CD4-positive, alpha-beta T cell treated with Interleukin-4 for 1 hour (primary cell): Measurements from ENCODE around the gene CDS2.

ENCODE experiments used
- DNase-seq, 2 donors: peaks; one replicate each; pipeline ENCODE4 v3.0.0-alpha.2; 2020 to 2022

The CDS2 gene

GRCh38 chr20:5182615-5183254 is 55.9 kb downstream of the CDS2 start:
- DNase-seq, result no peak

- DNase-seq, result no peak
Observed at GRCh38 chr20:5183731-5184474, 57.1 kb downstream of the CDS2 start.

GRCh38 chr20:5184684-5185083 is 57.9 kb downstream of the CDS2 start:
- no peak for DNase-seq

- no peak for DNase-seq
Observed at GRCh38 chr20:5187122-5187521, 60.3 kb downstream of the CDS2 start.

GRCh38 chr20:5188736-5189135 is 61.9 kb downstream of the CDS2 start:
- DNase-seq, result no peak

- DNase-seq, result no peak
Observed at GRCh38 chr20:5189917-5190316, 63.1 kb downstream of the CDS2 start.

- DNase-seq, result no peak
Observed at GRCh38 chr20:5190444-5190843, 63.6 kb downstream of the CDS2 start.

GRCh38 chr20:5191829-5192569 is 65.2 kb downstream of the CDS2 start:
- DNase-seq, result peak; percentile 53 to 73

- no peak for DNase-seq
Observed at GRCh38 chr20:5192570-5193431, 66.0 kb downstream of the CDS2 start.

GRCh38 chr20:5195655-5196054 is 68.8 kb downstream of the CDS2 start:
- DNase-seq, result no peak

GRCh38 chr20:5196149-5196548 is 69.3 kb downstream of the CDS2 start:
- no peak for DNase-seq

- no peak for DNase-seq
Observed at GRCh38 chr20:5197270-5197827, 70.5 kb downstream of the CDS2 start.

- no peak for DNase-seq
Observed at GRCh38 chr20:5197847-5198650, 71.2 kb downstream of the CDS2 start.

- no peak for DNase-seq
Observed at GRCh38 chr20:5198651-5198924, 71.8 kb downstream of the CDS2 start.

- no peak for DNase-seq
Observed at GRCh38 chr20:5203380-5203779, 76.6 kb downstream of the CDS2 start.

- DNase-seq, result peak; percentile 70 to 71
Observed at GRCh38 chr20:5205348-5206210, 78.8 kb downstream of the CDS2 start.

GRCh38 chr20:5207138-5207537 is 80.3 kb downstream of the CDS2 start:
- no peak for DNase-seq

GRCh38 chr20:5211803-5212714 is 85.3 kb downstream of the CDS2 start:
- no peak for DNase-seq

- no peak for DNase-seq
Observed at GRCh38 chr20:5212907-5213487, 86.2 kb downstream of the CDS2 start.
